Stimulated activated CD8-positive, alpha-beta memory T cell treated with anti-CD3 and anti-CD28 coated beads, Interleukin-7, amount 100 ng/mL, for 48 hours (primary cell): ENCODE results near the gene ARIH1.

Experiments used
- DNase-seq, 2 donors: peaks; one replicate each; pipeline ENCODE4 v3.0.0-alpha.2; 2020; ENCODE audit warnings: low read depth in 1 of 2; ENCODE audit errors: extremely low read depth in 1 of 2

The ARIH1 gene

GRCh38 chr15:72486144-72486543 lies 12.0 kb downstream of the ARIH1 start:
- DNase-seq, result no peak

DNA sequence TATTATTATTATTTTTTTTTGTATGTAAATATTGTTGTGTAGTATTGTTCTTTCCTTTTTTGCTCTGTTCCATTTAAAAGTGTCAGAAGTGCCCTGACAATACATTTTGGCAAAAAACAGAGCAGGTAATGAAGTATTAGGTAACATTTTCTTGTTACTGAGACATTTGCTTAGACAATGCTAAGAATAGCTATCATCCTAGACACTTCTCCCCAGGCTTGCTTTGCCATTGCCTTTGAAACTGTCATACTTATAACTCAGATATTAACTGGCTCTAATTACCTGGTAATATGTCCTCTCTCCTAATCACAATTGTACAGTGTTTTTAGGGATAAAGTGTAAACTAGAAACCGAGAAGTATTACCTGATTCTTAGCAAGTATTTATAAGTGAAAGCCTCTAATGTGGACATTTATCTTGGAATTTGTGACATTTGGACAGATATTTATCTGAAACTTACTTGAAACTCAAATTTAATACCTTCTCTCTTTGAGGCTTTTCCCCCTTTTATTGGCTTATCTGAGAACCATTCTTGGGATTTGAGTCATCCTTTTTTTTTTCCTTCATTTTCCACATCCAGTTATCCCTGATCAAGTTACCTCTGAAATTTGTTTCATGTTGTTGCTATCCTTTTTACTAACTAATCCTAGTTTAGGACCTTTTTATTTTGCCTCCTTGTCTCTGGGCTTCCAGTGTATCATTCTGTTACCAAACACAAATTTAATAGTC lies 13.1 kb downstream of the ARIH1 start:
- no peak for DNase-seq

DNA sequence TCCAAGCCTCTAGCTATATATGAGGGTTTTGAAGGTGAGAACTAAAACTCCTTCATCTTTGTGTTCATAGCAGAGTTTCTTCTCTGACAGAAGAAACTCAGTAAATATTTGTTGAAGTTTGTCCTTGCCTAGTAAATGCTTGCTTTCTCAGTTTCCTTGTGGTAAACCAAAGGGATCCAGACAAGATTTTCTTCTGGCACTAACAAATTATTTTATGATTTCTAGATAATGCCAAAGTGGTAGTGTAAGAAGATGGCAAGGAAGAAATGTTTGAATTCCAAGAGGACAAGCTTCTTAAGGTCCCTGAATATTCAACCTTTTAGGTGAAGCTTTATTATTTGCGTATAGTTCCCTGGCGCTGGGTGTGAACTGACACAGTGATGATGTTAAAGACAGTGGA lies 14.4 kb downstream of the ARIH1 start:
- no peak for DNase-seq

GRCh38 chr15:72489943-72490554 lies 15.9 kb downstream of the ARIH1 start:
- DNase-seq, result no peak

DNA sequence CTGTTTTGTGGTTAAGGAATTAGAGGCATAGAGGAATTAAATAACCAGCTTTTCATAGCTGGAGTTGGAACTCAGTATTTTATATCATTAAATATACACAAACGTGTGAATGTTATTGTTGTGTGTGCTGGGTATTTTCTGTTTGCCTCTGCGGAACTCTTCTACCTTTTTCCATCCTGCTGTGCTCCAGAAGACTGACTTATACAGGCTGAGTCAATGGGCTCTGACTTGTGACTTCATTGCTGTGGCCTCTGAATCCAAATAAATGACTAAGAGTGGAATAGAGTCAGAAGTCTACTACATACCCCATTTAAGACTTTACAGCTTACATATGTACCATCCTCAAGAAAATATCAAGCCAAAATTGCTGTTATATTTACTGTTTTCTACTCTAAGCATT lies 17.6 kb downstream of the ARIH1 start:
- no peak for DNase-seq

- no peak for DNase-seq
Measured at GRCh38 chr15:72492733-72493132, 18.6 kb downstream of the ARIH1 start.

GRCh38 chr15:72493220-72493619 lies 19.1 kb downstream of the ARIH1 start:
- no peak for DNase-seq

GRCh38 chr15:72495007-72495406 lies 20.9 kb downstream of the ARIH1 start:
- DNase-seq, result no peak

DNA sequence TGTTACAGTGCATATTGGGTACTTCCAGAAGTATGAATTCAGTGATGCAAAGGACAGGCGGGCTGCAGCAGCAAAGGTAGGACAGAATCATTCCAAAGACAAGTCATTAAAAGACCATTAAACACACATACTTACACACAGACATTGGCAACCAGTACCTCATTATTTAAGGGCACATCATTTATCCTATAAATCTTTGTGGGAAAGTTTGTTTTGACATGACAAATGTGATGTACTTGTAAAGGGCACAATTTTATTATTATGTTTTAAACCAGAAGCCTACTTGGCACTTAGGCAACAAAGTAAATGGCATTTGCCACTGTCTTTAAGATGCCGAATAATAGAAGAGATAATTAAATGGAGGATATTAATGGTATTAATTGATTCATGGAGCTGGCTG lies 22.7 kb downstream of the ARIH1 start:
- no peak for DNase-seq

DNA sequence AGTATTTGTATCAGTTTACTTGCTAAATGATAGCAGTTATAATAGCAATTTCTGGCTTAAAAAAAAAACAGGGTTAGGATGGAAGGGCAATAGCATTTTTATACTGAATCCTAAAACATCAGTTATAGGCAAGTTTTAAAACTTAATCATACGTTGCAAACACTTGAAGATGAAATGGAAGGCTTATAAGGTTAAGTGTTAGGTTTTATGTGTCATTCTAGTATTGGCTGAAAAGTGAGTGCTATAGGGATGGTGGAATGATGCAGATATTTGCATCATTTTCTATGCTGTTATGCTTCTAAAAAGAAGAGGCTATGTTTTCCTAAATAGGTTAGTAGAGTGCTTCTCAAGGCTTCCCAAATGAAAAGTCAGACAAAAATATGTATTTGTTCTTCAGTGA lies 23.3 kb downstream of the ARIH1 start:
- DNase-seq, result no peak

- DNase-seq, result no peak
Measured at GRCh38 chr15:72502220-72502809, 28.2 kb downstream of the ARIH1 start.

DNA sequence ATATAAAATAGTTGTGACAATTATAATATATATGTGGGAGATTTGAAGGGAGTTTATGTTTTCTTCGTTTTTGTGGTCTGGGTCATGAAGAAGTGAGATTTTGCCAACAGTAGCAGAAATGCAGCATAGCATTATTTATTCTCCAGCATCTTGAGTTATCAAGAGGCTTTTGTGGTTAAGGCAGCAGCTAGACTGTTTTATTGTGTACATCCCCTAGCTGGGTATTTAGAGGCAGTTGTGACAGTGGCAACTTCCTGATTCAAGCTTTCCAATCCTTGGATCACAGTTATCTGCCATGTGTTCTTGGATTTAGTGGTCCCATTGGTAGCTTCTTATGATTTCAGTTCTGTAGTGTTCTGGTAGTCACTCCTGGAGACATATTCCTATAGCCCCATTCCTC lies 29.0 kb downstream of the ARIH1 start:
- DNase-seq, result no peak

DNA sequence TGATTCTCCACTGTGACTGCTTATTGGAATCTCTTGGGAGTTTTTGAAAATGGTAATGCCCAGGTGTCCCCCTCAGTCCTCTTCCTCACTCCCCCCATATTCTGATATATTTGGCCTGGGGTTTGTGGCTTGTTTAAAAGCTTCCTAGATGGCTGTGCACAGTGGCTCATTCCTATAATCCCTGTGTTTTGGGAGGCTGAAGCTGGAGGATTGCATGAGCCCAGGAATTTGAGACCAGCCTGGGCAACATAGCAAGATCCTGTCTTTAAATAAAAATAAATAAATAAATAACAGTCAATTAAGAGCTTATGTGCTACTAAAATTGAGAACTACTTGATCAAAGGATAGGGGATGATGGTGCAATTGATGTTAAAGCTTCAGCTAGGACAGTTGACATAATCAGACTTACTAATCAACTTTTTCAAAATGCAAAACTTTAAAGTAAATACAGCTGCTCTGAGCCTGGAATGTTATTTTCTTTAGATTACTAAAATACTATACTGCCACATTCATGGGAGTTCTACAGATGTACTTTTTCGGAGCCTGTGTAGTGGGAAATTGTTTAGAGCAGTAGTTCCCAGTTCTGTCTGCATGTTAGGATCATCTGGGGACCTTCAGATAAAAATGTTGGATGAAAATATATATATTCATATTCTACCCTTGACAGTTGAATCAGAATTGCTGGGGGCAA lies 33.4 kb downstream of the ARIH1 start:
- no peak for DNase-seq

DNA sequence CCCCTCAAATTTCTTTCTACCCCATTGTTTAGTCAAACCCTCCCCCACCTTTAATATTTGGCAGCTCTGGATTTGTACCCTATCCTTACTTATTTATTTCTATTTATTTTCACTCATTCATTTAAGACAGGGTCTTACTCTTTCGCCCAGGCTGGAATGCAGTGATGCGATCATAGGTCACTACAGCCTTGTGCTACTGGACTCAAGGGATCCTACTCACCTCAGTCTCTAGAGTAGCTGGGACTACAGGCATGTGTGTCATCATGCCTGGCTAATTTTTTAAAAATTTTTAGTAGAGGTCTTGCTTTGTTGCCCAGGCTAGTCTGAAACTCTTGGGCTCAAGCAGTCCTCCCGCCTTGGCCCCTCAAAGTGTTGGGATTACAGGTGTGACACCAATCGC lies 35.4 kb downstream of the ARIH1 start:
- DNase-seq, result no peak

DNA sequence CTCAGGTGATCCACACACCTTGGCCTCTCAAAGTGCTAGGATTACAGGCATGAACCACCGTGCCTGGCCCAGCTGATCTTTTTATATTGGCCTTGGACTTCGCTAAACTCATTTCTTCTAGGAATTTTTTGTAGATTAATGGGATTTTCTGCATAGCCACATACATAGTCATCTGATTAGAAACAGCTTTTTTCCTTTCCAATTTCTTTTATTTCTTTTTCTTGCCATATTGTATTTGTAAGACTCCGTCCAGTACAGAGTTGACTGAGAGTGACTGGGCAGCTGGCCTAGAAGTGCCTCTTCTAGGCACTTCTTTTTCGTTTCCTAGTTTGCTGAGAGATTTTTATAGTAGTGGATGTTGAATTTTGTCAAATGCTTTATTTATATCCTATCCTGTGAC lies 37.4 kb downstream of the ARIH1 start:
- DNase-seq, result no peak

DNA sequence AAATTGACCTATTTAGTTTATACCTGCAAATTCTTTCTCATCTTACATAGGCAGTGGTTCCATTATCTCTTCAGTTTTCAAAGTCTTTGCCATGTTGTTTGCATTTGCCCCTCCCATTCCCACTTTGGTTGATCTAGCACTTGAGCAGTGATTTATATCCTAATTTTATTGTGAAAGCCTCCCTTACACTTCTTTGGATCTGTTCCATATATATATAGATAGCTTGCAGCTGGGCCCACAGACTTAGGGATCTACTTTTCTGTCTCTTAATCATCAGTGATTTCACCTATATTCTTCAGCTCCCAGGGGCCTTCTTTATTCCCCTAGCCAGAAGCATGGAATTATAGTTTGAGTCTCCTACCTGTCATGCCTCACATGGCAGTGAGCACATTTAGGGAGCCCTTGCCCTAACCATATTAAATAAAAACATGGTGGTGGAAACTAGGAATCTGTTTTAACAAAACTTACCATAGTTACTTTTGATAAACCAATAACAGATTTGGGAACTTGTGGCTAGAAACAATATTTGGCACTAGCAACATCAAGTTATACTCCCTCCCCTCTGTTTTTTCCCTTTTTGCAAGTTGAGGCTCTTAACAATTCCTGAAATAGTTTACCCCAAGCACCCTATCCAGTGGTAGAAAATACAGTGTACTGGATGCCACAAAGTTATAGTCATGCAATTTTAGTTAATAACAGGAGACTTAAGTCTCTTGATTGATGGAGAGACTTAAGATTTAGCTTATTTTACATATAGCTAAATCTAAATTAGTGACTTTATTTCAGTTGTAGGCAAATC lies 41.7 kb downstream of the ARIH1 start:
- no peak for DNase-seq

DNA sequence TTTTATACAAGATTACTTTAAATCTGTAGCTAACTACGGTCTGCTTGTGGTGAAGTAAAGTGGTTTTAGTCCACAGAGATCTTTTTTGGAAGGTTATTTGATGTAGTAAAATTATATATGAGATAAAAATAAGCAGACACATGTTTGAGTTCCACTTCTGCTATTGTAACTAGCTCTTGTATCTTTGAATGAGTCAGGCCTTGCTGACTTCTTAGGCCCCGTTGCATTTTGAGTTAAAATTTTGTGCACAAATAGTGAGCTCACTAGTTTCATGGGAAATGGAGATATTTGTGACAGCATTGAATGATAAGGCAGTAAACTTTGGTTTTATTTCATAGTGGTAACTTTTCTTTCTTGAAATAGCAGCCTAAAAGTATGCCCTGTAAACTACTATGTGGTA lies 42.6 kb downstream of the ARIH1 start:
- no peak for DNase-seq

DNA sequence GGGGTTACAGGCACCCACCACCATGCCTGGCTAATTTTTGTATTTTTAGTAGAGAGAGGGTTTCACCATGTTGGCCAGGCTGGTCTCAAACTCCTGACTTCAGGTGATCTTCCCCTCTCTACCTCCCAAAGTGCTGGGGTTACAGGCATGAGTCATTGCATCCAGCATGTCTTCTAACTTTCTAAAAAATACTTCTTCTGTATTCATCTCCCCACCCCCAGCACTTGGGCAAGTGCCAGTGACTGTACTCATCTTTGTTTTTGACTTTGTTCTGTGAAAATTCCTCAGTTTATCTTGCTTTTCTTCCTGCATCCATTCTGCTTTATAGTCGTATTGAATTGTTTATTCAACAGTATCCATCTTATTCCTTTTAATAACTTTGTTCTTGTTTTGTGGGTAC lies 47.6 kb downstream of the ARIH1 start:
- DNase-seq, result no peak

DNA sequence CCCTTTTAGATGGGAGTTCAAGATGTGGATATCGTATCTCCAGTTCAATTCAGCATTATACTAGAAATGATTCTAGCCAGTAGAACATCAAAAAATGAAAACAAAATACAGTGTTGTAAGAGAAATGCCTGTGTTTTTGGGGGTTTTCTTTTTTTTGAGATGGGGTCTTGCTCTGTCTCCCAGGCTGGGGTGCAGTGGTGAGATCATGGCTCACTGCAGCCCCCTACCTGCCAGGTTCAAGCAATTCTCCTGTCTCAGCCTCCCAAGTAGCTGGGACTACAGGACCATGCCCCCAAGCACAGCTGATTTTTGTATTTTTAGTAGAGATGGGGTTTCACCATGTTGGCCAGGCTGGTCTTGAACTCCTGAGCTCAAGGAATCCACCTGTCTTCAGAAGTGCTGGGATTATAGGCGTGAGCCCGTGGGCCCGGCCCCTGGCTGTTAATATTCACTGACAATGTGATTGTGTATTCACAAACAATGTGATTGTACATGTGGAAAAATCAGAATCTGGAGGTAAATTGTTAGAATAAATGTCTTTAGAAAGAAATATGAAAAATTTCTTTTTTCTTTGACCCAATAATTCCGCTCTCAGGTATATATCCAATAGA lies 59.0 kb downstream of the ARIH1 start:
- DNase-seq, result no peak

- peak in 1 of 2 donors; percentile 15 for DNase-seq
Measured at GRCh38 chr15:72534523-72534922, 60.4 kb downstream of the ARIH1 start.

DNA sequence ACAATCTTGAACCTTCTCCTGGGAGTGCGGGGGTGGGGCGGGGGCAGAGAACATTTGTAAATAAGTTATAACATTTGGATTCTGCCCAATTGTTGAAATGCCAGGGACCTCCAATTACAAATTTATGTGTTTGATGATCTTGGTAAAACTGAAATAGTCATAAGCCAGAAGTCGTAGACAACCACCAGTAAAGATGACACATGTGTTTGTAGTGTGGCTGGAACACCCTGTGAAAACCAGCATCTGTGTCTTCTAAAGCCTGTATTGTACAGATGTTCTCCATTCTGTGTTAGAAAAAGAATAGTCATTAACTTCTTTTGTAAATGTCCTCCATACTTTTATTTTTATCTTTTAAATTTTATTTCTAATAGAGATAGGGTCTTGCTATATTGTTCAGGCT lies 61.8 kb downstream of the ARIH1 start:
- no peak for DNase-seq
